Fibroblast of pulmonary artery (primary cell): Measurements from ENCODE around the gene PSAT1.

ENCODE experiments used
- DNase-seq: peaks from one replicate; pipeline ENCODE4 v3.0.0-alpha.2; 2010; ENCODE audit warnings: low read depth
- H3K4me3 ChIP-seq: replicated peaks from 2 replicates; pipeline ENCODE4 v1.5.1; 2011; ENCODE audit warnings: low read depth, mild to moderate bottlenecking, control low read depth, low read length, moderate library complexity
- CTCF ChIP-seq: IDR thresholded peaks from 2 replicates; pipeline ENCODE4 v1.5.1; 2011; ENCODE audit warnings: mild to moderate bottlenecking, control low read depth, low read length, inconsistent platforms; ENCODE audit errors: missing control alignments

Gene PSAT1

GRCh38 chr9:78292026-78292425 is 4.9 kb upstream of the PSAT1 start:
- no peak for TF ChIP-seq CTCF
- no peak for DNase-seq
- H3K4me3 ChIP-seq = no peak overlapping the region

GRCh38 chr9:78292716-78293497 is 4.0 kb upstream of the PSAT1 start:
- no peak for TF ChIP-seq CTCF
- H3K4me3 ChIP-seq = no peak overlapping the region
- DNase-seq = no peak

- DNase-seq = no peak
- no peak for TF ChIP-seq CTCF
- H3K4me3 ChIP-seq = no peak overlapping the region
These were observed 2.4 kb upstream of the PSAT1 start for GRCh38 chr9:78294290-78295176.

GRCh38 chr9:78295177-78295575 is 1.7 kb upstream of the PSAT1 start:
- TF ChIP-seq CTCF = no peak
- H3K4me3 ChIP-seq = no peak overlapping the region
- DNase-seq = no peak

GRCh38 chr9:78295731-78296130 is 1.2 kb upstream of the PSAT1 start:
- TF ChIP-seq CTCF = no peak
- peak overlapping the region; percentile 86 for H3K4me3 ChIP-seq
- no peak for DNase-seq

GRCh38 chr9:78296201-78296892 is 578 bp upstream of the PSAT1 start:
- peak overlapping the region; percentile 86 for H3K4me3 ChIP-seq
- peak; percentile 38 for DNase-seq
- no peak for TF ChIP-seq CTCF
